ENCODE data around the gene PNKD.

PNKD gene

DNA sequence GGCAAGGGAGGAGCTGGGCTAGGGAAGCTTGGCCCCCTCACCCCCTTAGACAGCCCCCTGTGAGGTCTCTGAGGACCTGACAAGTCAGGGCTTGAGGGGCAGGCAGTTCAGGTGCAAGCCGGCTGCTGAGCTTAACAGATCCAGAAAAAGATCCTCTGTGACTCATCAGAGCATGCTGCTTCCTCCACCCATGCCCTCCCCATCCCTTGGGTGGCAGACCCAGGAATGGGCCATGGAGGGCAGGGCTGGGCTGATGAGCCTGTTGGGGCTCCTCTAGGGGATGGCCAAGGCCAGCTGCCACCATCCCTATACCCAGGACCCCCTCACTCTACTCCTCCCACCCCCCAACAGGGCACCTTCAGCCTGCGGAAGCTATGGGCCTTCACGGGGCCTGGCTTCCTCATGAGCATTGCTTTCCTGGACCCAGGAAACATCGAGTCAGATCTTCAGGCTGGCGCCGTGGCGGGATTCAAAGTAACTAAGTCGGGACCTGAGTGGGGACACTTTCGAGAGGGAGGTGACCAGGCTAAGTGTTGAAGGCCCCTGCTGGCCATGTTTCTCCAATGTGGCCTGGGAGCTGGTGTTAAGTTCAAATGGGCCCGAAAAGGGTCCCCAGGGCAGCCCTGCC lies 113.7 kb downstream of the PNKD start:
- no peak for DNase-seq

DNA sequence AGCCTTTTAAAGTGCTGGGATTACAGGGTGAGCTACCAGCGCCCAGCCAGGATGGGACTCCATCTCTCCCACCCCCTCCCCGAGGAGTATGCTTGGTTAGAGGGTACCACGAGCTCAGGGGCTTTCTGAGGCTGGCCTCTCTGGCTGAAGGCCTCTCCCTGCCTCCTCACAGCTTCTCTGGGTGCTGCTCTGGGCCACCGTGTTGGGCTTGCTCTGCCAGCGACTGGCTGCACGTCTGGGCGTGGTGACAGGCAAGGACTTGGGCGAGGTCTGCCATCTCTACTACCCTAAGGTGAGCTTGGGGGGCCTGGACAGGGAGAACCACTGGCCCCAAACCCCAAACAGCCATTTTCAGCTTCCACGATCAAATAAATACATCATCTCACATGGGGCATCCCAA lies 114.7 kb downstream of the PNKD start:
- DNase-seq = no peak

DNA sequence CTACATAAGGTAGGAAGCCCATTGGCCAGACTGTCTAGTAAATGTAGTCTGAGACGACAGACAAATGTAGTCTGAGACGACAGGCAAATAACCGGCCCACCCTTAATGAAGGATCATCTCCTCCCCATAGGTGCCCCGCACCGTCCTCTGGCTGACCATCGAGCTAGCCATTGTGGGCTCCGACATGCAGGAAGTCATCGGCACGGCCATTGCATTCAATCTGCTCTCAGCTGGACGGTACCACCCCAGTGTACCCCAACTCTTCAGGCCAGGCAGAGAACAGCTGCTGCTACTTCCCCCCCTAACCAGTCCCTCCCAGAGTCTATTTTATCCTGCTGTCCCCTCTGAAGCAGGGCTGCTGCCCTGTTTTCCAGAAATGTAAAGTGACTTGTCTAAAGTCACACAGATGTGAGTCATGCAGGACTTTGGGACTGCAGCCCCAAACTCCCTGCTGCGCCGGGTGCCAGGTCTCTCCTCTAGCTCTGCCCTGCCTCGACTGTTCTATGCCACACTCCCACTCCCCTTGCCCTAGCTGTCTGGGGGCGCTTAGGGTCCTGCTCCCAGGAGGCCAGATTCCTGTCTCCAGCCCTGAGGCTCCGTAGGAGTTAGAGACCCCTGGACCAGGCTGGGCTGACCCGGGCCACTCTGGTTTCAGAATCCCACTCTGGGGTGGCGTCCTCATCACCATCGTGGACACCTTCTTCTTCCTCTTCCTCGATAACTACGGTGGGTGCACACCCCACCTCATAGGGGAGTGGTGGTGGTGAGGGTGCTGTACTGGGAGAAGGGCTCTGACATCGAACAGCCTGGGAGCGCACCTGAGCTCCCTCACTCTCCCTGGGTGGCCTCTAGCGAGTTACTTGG lies 116.4 kb downstream of the PNKD start:
- DNase-seq = no peak

DNA sequence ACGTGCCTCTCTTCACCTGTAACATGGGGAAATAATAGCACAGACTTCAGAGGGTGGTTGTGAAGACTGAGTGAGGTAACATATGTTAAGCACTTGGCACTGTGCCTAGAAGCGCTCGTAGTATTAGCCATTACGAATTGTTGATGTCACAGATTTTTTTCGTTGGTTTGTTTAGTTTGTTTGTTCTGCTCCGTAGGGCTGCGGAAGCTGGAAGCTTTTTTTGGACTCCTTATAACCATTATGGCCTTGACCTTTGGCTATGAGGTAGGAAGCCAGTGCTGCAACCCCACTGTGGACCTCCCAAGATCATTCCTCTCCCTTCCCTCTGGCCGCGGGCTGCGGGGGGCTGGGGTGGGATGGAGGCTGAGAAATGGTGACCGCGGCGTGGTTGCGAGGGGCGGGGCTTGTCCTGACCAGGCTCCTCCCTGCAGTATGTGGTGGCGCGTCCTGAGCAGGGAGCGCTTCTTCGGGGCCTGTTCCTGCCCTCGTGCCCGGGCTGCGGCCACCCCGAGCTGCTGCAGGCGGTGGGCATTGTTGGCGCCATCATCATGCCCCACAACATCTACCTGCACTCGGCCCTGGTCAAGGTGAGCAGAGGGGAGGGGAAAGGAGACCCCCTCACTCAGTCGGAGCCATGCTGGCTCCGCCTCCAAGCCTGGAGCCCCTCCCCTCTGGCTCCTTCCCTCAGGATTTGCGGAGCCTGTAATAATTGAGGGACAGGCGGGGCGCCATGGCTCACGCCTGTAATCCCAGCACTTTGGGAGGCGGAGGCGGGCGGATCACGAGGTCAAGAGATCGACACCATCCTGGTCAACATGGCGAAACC lies 117.3 kb downstream of the PNKD start:
- DNase-seq = peak in 1 of 4 experiments; percentile 19

DNA sequence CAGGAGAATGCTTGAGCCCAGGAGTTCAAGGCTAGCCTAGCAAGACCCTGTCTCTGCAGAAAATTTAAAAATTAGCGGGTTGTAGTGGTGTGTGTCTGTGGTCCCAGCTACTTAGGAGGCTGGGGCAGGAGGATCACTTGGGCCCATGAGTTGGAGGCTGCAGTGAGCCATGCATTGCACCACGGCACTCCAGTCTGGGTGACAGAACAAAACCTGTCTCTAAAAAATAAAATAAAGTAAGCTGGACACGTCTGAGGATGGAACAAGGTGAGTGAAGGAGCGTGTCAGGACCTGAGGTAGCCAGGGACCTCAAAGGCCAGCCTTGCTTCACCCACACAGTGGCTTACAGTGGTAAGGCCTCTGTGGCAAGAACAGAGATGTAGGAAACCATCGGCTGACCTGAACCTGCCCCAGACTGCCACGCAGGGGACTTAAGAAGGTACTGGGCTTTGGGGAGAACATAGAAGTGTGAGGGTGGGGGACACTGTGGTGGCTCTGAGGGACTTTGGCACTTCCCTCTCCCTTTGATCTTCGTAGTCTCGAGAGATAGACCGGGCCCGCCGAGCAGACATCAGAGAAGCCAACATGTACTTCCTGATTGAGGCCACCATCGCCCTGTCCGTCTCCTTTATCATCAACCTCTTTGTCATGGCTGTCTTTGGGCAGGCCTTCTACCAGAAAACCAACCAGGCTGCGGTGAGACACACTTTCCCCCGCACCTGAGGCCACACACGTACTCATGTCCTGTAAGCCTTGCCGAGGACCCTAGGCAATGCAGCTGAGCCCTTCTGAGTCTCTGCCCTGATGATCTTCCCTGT lies 119.2 kb downstream of the PNKD start:
- DNase-seq = no peak

DNA sequence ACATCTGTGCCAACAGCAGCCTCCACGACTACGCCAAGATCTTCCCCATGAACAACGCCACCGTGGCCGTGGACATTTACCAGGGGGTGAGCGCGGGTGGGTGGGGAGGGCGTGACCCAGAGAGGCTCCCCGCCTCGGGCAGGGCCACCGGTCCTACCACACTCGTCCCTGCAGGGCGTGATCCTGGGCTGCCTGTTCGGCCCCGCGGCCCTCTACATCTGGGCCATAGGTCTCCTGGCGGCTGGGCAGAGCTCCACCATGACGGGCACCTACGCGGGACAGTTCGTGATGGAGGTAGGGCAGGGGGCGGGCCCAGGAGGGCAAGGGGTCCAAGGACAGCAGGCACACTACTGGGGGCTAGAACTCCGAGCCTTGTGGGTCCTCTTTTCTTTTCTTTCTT lies 120.9 kb downstream of the PNKD start:
- no peak for DNase-seq

DNA sequence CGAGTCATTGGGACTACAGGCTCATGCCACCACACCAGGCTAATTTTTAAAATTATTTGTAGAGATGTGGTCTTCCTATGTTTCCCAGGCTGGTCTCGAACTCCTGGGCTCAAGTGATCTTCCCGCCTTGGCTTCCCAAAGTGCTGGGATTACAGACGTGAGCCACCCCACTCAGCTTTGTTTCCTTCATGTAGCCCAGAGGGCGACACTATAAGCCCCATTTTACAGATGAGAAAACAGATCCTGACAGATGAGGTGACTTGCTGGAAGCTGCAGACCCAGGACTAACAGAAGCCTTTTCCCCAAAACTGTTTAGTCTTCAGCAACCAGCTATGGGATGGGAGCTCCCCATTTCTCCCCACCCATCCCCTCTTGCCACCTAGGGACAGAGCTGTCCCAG lies 122.1 kb downstream of the PNKD start:
- DNase-seq = no peak

DNA sequence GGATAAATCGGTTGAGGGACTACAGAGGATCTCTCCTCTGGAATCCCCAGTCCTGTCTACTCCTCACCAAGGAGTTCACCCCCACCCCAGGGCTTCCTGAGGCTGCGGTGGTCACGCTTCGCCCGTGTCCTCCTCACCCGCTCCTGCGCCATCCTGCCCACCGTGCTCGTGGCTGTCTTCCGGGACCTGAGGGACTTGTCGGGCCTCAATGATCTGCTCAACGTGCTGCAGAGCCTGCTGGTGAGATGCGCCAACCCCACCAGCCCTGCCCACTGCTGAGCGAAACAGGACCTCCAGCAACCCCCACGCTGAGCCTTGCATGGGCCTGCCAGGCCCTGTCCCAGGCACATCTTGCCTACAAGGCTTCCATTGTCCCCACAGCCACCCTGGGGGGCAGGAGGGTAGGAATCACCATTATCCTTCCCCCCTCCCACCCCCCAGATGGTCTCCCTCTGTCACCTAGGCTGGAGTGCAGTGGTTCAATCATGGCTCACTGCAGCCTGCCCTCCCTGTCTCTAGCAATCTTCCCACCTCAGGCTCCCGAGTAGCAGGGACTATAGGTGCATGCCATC lies 122.7 kb downstream of the PNKD start:
- DNase-seq = no peak

DNA sequence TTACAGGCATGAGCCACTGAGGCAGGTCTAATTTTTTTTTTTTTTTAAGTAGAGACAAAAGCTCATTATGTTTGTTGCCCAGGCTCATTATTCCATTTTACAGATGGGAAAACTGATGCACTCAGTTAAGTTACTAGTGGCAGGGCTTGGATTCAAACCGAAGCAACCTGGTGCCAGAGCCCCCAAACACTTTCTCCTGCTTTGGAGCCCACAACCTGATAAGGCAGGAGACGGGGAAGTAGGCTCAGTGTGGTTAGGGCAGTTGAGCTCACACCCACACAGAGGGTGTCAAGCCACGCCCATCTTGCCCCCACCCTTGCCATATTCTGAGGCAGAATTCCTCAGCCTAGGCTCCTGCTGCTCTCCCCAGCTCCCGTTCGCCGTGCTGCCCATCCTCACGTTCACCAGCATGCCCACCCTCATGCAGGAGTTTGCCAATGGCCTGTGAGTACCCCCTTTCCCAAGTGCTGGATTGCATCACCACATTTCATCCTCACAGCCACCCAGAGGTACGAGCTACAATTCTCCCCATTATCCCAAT lies 123.5 kb downstream of the PNKD start:
- no peak for DNase-seq

DNA sequence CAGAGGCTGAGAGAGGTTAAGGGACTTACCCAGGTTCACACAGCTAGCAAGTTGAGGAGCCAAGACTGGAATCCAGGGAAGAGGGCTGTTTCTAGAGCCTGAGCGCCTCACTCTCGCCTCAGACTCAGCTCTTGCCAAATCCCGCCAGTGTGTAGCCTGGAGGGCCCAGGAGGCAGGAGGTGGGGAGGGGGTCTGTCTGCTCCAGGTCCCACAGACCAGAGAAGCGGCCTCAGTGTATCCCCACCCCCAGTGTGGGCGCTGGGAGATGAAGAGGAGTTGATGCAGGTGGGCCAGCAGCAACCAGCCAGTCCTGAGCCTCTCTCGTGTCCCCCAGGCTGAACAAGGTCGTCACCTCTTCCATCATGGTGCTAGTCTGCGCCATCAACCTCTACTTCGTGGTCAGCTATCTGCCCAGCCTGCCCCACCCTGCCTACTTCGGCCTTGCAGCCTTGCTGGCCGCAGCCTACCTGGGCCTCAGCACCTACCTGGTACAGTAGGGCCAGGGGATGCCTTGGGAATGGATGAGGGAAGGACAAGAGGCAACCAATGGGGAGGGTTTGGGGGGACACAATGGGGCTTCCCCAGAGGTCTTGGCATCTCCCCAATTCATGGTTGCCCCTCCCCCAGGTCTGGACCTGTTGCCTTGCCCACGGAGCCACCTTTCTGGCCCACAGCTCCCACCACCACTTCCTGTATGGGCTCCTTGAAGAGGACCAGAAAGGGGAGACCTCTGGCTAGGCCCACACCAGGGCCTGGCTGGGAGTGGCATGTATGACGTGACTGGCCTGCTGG lies 124.2 kb downstream of the PNKD start:
- DNase-seq = no peak

DNA sequence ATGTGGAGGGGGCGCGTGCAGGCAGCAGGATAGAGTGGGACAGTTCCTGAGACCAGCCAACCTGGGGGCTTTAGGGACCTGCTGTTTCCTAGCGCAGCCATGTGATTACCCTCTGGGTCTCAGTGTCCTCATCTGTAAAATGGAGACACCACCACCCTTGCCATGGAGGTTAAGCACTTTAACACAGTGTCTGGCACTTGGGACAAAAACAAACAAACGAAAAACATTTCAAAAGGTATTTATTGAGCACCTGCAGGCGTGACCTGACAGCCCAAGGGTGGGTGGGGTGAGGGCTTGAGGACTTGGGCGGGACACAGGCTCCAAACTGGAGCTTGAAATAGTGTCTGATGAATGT lies 124.7 kb downstream of the PNKD start:
- no peak for DNase-seq

DNA sequence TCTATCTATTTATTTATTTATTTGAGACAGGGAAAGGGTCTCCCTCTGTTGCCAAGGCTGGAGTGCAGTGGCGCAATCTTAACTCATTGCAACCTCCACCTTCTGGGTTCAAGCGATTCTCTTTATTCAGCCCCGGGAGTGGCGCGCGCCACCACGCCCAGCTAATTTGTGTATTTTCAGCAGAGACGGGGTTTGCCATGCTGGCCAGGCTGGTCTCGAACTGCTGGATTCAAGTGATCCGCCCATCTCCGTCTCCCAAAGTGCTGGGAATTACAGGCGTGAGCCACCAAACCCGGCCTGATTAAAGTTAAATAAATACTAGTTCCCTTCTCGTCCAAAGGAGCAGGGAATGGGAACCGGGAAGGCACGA lies 125.1 kb downstream of the PNKD start:
- DNase-seq = no peak

DNA sequence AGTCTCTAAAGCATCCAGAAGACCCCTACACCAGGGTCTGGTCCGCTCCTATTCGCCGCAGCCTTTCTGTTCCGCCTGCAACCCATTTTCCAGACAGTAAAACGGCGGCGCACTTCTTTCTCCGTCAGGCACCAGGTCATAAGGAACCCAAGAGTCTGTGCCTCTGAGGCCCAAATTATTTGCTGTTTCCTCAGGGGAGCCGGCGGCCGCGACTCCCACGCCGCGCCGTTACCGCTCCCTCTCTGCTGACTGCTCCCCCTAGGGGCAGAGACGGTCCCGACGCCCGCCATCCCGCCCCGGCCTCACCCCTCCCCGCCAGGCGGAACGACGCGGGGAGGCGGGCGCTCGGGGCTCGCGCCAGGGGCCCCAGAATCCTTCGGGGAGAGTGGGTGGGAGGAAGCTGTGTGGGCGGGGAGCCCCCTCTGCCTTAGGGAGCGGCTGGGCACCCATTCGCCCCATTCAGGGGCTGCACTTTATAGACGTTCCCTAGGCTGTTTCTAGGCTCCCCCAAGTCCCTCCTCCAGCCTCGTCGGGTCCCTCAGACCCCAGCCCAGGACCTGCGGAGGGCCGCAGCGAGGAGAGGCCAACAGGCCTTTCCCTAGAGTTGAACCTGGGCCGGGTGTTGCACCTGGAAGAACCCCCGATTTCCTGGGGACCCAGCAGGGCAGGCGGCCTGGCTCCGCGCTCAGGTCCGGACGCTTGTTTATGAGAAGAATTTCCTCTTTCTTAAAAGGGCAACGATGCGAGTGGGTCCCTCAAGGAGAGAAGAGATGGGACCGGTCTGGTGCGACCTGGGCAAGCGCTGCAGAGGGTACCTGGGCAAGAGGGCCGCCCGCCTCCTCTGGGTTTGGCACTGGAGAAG lies 125.7 kb downstream of the PNKD start:
- DNase-seq = peak; percentile 78 to 93 (median 83)

Data from activated naive CD4-positive, alpha-beta T cell (primary cell).